ACC112 (cell line): ENCODE data around the gene CFAP45.
A peak's percentile ranks its signal among the peaks of the same experiment; 100 is the strongest.

ENCODE experiments used
- H2AFZ ChIP-seq: fragments of 200-600 bp; sonication (generic); one replicate; pipeline ENCODE4 v1.6.0; 2017; ENCODE audit warnings: antibody characterized with exemption, low read length; ENCODE audit not compliant: unreplicated experiment
- H3K27ac ChIP-seq: fragments of 200-600 bp; sonication (generic); 2 replicates; pipeline ENCODE4 v1.5.1; 2014; ENCODE audit warnings: low read depth, mild to moderate bottlenecking, antibody characterized with exemption, low read length, moderate library complexity
- H3K27me3 ChIP-seq: fragments of 200-600 bp; sonication (generic); 2 replicates; pipeline ENCODE4 v1.6.1; 2014; ENCODE audit warnings: mild to moderate bottlenecking, antibody characterized with exemption, low read length, moderate library complexity, mixed read lengths; ENCODE audit not compliant: insufficient read depth
- H3K36me3 ChIP-seq: fragments of 200-600 bp; sonication (generic); 2 replicates; pipeline ENCODE4 v1.6.1; 2016; ENCODE audit warnings: mild to moderate bottlenecking, antibody characterized with exemption, low read length, moderate library complexity, mixed read lengths; ENCODE audit not compliant: insufficient read depth
- H3K4me1 ChIP-seq: fragments of 200-600 bp; sonication (generic); one replicate; pipeline ENCODE4 v1.6.1; 2016; ENCODE audit warnings: low read length, mixed read lengths; ENCODE audit not compliant: insufficient read depth, unreplicated experiment, control insufficient read depth
- H3K4me3 ChIP-seq: fragments of 200-600 bp; sonication (generic); 2 replicates; pipeline ENCODE4 v1.5.1; 2014; ENCODE audit warnings: mild to moderate bottlenecking, low read depth, low read length
- H3K79me2 ChIP-seq: fragments of 200-600 bp; sonication (generic); one replicate; pipeline ENCODE4 v1.6.0; 2016; ENCODE audit warnings: low read length; ENCODE audit not compliant: control insufficient read depth, unreplicated experiment, insufficient read depth

The CFAP45 gene

GRCh38 chr1:159897962-159898361 lies 2.0 kb downstream of the CFAP45 start:
- Histone ChIP-seq H3K27me3 (no peaks in the 10 kb centered on the region), H2AFZ (no peak overlapping the region), H3K4me1 (peaks cover 10% of the 10 kb centered on the region), H3K27ac (no peak overlapping the region), H3K79me2 (no peaks in the 10 kb centered on the region), H3K4me3 (no peak overlapping the region), H3K36me3 (no peaks in the 10 kb centered on the region)

- Histone ChIP-seq H3K79me2 (no peaks in the 10 kb centered on the region), H3K4me3 (no peak overlapping the region), H3K27ac (no peak overlapping the region), H3K36me3 (no peaks in the 10 kb centered on the region), H3K27me3 (no peaks in the 10 kb centered on the region), H3K4me1 (peaks cover 10% of the 10 kb centered on the region), H2AFZ (no peak overlapping the region)
These were observed 3.4 kb downstream of the CFAP45 start for GRCh38 chr1:159896546-159896930.

- H3K36me3 ChIP-seq: no peaks in the 10 kb centered on the region
- H3K4me1 ChIP-seq: peaks cover 15% of the 10 kb centered on the region
- H3K4me3 ChIP-seq: no peak overlapping the region
- H3K27me3 ChIP-seq: no peaks in the 10 kb centered on the region
- H3K79me2 ChIP-seq: no peaks in the 10 kb centered on the region
- no peak overlapping the region for H3K27ac ChIP-seq
- H2AFZ ChIP-seq: no peak overlapping the region
These were observed 4.0 kb downstream of the CFAP45 start for GRCh38 chr1:159895836-159896545.

- no peaks in the 10 kb centered on the region for H3K79me2 ChIP-seq
- H2AFZ ChIP-seq: no peak overlapping the region
- H3K4me1 ChIP-seq: peaks cover 14% of the 10 kb centered on the region
- H3K27me3 ChIP-seq: no peaks in the 10 kb centered on the region
- no peak overlapping the region for H3K27ac ChIP-seq
- H3K4me3 ChIP-seq: no peak overlapping the region
- no peaks in the 10 kb centered on the region for H3K36me3 ChIP-seq
These were observed 4.7 kb downstream of the CFAP45 start for GRCh38 chr1:159895286-159895685.

- no peak overlapping the region for H3K27ac ChIP-seq
- no peaks in the 10 kb centered on the region for H3K27me3 ChIP-seq
- no peak overlapping the region for H2AFZ ChIP-seq
- no peak overlapping the region for H3K4me3 ChIP-seq
- no peaks in the 10 kb centered on the region for H3K79me2 ChIP-seq
- H3K4me1 ChIP-seq: peaks cover 26% of the 10 kb centered on the region
- no peaks in the 10 kb centered on the region for H3K36me3 ChIP-seq
These were observed 7.0 kb downstream of the CFAP45 start for GRCh38 chr1:159892944-159893343.

GRCh38 chr1:159891275-159892157 lies 8.4 kb downstream of the CFAP45 start:
- Histone ChIP-seq H3K27me3 (no peaks in the 10 kb centered on the region), H2AFZ (peak overlapping the region; percentile 56), H3K36me3 (no peaks in the 10 kb centered on the region), H3K4me3 (no peak overlapping the region), H3K4me1 (peaks cover 26% of the 10 kb centered on the region), H3K79me2 (no peaks in the 10 kb centered on the region), H3K27ac (peak overlapping the region; percentile 76)

- Histone ChIP-seq H2AFZ (no peak overlapping the region), H3K36me3 (no peaks in the 10 kb centered on the region)
These were observed 9.6 kb downstream of the CFAP45 start for GRCh38 chr1:159890390-159890789.

GRCh38 chr1:159889821-159890252 lies 10.1 kb downstream of the CFAP45 start:
- Histone ChIP-seq H3K36me3 (no peaks in the 10 kb centered on the region), H2AFZ (no peak overlapping the region), H3K4me3 (peak overlapping the region; percentile 42), H3K4me1 (peaks cover 26% of the 10 kb centered on the region), H3K27me3 (no peaks in the 10 kb centered on the region), H3K27ac (peak overlapping the region; percentile 74), H3K79me2 (no peaks in the 10 kb centered on the region)

More at GRCh38 chr1:159890390-159890789, 9.6 kb downstream of the CFAP45 start:
- Histone ChIP-seq H3K4me1 (peaks cover 26% of the 10 kb centered on the region), H3K27me3 (no peaks in the 10 kb centered on the region), H3K79me2 (no peaks in the 10 kb centered on the region), H3K27ac (peak overlapping the region; percentile 74), H3K4me3 (peak overlapping the region; percentile 42)

GRCh38 chr1:159889202-159889601 lies 10.8 kb downstream of the CFAP45 start:
- Histone ChIP-seq H3K27ac (peak overlapping the region; percentile 74), H3K4me3 (no peak overlapping the region), H3K4me1 (peaks cover 26% of the 10 kb centered on the region), H2AFZ (no peak overlapping the region), H3K27me3 (no peaks in the 10 kb centered on the region), H3K36me3 (no peaks in the 10 kb centered on the region), H3K79me2 (no peaks in the 10 kb centered on the region)

GRCh38 chr1:159884296-159884695 lies 15.7 kb downstream of the CFAP45 start:
- H3K4me3 ChIP-seq: no peak overlapping the region
- no peak overlapping the region for H3K27ac ChIP-seq
- H3K4me1 ChIP-seq: peaks cover 44% of the 10 kb centered on the region
- H3K27me3 ChIP-seq: no peaks in the 10 kb centered on the region
- no peak overlapping the region for H2AFZ ChIP-seq
- no peaks in the 10 kb centered on the region for H3K36me3 ChIP-seq
- no peaks in the 10 kb centered on the region for H3K79me2 ChIP-seq
